DMS79 (cell line): Measurements from ENCODE around the gene RARS2.

Source experiments
- DNase-seq: peaks from one replicate; lab custom pipeline; 2025; lab: John Stamatoyannopoulos, UW

RARS2 gene

DNA sequence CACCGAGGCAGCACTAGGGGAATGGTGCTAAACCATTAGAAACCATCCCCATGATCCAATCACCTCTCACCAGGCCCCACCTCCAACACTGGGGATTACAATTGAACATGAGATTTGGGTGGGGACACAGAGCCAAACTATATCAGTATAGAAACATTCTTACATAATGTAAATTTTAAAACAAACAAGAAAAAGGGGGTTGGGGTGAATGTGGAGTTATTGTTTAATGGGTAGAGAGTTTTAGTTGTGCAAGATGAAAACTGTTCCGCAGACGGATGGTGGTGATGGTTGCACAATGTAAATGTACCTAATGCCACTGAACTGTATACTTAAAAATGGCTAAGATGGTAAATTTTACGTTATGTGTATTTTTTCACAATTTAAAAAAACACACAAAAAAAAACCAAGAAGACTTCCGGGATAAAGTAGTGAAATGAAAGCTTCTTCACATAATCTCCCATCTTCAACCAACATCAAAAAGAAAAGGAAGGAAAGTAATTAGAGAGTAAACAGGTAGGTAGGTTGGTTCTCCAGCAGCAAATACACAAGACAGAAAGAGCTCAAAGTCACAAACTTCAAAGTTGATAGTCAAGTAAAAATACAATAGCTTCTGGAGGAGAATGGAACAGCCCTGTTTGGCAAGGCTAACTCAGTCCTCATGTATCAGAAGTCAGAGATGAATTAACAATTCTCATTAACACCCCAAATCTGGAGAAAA is 16.3 kb downstream of the RARS2 start:
- DNase-seq, result no peak

DNA sequence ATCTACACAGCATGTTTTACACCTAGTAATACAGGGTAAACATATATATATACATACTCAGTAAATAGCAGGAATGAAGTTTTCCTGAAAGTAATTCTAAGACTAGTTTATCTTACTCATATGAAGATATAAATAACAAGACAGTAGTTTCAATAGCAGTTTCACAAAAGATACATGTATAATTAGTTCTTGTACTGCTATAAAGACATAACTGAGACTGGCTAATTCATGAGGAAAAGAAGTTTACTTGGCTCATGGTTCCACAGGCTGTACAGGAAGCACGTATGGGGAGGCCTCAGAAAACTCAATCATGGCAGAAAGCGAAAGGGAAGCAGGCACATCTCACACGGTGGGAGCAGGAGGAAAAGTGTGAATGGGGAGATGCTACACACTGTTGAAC is 16.9 kb downstream of the RARS2 start:
- DNase-seq, result no peak

DNA sequence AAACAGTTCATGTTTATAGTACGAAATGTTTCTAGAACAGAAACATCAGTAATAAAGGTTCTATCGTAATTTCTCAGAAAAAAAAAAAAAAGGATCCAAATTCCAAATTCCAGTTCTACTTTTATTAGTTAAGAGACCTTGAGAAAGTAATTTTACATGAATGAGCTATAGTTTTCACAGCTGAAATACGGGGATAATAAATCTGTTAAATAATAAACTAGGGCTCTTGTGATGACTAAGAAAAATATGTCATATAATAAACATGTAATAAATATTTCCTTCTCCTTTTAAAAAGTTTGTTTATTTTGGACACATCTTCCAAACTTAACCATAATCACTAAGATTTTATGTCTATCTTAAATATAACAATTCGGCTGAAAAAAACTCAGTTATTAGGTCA is 17.8 kb downstream of the RARS2 start:
- no peak for DNase-seq

DNA sequence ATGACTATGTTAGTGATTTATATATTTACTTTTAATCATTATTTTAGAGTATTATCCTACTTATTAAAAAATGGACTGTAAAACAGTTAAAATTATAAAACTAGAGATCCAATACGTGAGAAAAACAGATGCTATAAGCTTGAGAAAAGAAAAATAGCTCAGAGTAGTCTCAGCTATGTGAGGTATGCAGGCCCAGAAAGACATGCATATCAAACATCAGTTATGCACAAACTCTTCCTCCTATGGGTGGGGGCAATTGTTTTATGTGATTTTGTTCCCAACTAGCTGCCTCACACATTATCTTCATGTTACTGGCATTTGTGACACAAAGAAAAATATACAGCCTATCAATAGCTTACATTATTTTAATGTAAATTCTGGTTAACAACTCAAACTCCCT is 28.8 kb downstream of the RARS2 start:
- DNase-seq, result no peak

DNA sequence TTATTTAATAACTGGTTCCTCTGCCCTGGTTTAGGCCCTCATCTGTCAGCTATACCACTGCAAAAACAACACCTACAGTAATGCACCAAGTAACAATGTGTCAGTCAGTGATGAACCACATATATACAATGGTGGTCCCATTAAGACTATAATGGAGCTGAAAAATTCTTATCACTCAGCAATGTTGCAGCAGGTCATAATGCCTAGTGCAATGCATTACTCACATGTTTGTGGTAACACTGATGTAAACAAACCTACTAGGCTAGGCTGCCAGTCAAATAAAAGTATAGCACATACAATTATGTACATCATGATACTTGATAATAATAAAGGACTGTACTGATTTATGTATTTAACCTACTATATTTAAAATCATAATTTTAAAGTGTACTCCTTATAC is 31.3 kb downstream of the RARS2 start:
- no peak for DNase-seq

DNA sequence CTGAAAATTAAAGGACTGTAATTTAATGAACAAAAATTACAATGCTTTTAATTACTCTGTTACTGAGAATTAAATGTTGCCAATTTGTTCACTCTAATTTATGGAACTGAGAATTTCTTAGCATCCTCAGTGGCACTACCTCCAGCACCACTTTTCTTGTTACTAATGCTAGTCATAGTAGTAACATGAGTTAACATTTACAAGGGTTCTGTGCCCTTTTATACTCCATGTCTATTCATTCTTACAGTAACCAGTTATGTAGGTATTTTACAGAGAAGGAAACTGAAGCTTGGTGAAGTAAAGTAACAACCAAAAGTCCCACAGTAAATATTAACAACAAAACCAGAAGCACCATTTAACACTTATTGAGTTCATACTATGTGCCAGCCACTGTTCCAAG is 34.3 kb downstream of the RARS2 start:
- no peak for DNase-seq

DNA sequence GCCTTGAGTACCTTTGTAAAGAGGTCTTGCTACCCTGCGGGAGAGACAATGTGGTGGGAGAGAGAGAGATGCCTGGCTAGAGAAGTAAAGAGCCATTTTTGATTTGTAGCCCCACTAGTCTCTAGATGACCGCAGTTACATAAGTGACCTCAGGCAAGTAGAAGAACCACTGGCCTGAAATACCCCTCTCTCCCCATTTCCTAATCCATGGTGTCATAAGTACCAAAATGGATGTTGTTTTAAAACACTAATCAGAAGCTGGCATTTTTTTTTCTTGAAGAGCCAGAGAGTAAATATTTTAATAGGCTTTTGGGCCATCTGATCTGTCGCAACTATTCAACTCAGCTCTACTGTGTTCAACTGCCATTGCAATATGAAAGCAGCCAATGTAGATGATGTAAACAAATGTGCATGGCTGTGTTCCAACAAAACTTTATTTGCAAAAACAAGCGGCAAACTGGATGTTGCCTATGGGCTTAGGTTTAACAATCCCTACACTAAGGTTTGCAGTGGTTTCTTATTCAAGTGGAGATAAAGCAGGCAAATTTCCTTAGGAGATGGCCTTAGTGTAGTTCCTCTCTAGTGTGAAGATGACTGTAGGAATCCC is 36.5 kb downstream of the RARS2 start:
- no peak for DNase-seq

DNA sequence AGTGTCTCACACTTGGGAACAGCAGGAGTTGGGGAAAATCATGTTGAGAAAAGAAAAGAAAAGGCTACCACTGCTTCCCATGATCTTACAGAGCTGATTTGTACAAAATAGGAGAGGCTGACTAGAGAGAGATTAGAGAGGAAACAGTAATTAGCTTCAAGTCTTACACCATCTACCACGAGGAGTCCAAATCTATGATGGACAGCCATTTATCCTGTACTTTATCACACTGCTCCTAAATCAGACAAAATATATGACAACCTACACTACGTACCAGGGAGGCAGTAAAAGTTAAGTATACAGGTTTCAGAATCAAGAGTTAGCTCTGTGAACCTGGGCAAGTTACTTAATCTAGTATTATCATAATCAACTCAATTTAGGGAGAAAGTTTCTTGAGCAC is 38.0 kb downstream of the RARS2 start:
- DNase-seq, result no peak

DNA sequence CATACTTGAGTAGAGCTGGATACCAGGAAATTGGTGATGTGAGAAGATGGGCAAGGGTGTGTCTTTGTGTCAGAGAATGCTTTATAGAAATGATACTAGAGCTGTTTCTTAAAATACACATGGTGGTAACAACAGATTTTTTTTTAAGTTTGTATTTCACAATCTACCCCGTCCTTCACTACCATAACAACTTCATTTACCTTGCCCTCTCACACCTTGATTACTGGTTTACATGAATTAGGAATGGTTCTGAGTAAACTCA is 45.4 kb downstream of the RARS2 start:
- DNase-seq, result no peak

DNA sequence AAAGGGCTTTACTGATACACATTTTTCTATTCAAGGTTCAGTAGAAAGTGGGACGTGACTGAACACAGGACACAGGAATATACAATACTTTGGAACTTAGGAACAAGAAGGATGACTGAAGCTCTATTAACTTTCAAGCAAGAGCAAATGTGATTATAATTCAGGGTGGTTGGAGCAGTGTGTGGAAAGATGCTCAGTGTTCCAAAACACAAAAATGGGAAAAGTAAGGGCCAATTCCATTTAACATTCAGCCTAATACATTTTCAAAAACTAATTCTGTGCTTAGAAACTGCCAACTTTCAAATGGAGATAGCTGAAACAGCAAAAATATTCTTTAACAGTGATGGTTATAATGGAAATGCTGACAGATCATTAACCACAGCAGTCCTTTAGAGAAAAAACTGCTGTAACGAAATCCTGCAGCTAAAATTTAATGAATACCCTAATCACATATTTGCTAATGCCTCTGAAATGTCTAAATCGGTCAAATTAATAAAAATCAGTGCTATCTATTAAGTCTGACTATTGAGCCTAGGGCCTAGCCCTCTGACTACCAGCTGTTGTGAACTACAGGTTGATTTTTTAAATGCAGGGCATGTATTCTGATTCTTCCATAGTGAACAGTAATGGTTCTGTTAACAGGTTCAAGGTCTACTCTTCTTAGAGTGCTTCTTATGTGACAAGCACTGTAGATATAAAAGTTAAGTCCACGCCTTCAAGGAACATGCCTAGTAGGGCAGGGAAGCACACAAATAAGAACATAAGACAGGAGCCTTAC is 45.9 kb downstream of the RARS2 start:
- DNase-seq, result no peak

DNA sequence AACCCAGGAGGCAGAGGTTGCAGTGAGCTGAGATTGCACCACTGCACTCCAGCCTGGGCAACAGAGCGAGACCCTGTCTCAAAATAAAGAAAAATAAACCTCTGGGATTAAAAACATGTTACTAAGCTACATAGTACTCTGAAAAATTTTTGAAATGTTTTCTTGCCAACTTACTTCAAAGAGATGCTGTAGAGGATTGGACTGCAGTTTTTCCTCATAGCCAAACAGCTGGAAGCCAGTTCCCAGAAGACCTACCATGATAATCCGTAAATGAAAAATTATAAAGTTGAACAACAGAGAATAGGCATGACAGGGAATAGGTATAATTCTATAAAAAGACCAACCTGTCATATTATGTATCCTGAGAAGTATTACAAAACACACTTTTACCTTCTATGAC is 48.0 kb downstream of the RARS2 start:
- no peak for DNase-seq

DNA sequence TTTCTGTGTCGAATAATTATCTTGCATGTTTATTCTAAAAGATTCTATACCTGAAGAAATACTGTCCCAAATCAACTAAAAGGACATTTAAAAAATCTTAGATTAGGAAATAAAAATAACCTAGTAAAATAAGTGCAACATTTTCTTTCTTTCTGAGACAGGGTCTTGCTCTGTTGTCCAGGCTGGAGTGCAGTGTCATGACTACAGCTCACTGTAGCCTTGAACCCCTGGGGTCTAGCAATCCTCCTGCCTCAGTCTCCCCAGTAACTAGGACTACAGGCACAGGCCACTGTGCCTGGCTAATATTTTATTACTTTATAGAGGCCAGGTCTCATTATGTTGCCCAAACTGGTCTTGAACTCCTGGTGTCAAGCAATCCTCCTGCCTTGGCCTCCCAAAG is 48.7 kb downstream of the RARS2 start:
- no peak for DNase-seq

DNA sequence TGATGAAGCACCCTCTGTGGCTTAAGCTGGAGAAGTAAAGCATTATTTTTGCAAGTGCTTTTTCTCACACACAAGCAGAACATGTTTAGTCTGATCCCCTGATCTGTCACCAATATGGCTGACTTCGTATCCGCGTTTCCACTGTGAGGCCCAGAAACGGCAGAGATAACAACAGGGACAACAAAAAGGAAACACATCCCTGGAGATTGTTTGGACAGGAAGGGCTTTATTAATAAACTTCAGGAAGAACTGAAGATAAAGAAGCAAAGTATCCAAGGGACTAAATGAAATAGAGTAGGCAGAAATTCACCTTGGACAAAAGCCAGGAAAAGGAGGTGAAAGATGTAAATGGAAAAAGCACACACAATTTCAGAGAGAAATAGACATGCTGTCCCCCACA is 49.2 kb downstream of the RARS2 start:
- no peak for DNase-seq

DNA sequence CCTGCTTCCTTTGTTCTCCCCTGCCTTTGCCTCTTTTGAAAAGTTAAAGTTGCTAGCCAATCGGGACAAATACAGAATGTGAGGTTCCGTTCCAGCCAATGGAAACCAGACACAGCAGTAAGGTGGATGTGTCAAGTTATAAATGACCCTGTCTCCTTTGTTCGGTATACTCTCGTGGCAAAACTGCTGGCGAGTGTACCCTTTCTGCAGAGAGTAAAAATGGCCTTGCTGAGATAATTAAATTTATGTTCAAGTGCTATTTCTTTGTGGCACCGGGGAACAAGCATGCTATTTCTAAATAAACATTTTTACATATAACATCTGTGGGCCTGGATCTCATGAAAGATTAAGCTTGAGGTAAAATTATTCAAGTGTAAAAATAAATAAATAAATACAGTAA is 50.2 kb downstream of the RARS2 start:
- DNase-seq, result no peak

DNA sequence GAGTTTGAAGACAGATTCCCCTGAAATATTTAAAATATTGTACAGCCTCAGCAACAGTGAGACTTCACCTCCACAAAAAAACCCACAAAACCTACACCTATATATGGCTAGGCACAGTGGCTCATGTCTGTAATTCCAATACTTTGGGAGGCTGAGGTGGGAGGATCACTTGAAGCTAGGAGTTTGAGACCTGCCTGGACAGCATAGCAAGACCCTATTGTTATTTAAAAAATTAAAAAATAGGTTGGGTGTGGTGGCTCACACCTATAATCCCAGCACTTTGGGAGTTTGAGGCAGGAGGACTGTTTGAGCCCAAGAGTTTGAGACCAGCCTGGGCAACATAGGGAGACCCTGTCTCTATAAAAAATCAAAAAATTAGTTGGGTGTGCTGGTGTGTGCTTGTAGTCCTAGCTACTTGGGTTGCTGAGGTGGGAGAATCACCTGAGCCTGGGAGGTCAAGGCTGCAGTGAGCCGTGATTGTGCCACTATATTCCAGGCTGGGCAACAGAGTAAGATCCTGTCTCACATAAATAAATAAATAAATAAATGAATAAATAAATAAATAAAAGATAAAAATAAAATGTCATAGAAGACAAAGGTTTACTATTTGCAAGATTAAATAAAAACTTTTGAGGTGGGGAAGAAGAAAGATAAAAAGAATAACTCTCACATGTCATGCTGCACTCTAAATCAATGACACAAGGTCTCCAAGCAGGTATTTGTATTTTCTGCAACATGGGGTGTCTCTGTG is 51.1 kb downstream of the RARS2 start:
- DNase-seq, result no peak

DNA sequence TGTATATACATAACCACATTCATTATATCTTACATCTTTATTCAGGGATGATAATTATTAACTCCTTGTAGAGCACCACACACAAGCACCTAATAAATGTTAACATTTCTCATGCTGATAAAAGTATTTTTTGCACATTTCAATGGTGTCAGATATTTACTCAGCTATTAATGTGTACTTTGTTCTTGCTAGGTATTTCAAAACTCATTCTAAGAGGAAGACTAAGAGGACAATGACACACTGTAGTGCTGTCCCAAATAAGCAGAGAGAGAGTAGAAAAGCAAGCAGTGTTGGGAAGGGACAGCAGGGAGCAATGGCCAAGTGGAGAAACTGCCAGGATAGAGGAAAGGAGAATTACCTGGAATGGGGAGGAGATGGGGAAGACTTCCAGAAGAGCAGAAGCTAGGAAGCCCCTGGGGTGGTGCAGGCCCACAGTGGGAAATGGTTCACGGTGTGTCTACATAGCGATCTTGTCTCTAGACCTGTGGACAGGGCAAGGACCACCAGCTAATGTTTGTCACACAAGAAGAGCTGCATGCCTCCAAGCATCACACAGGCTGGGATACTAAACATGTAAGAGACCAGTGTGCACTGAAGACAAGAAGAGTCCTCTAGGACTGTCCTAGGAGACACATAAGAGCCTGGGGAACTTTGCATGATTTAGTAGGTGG is 55.3 kb downstream of the RARS2 start:
- DNase-seq, result no peak

DNA sequence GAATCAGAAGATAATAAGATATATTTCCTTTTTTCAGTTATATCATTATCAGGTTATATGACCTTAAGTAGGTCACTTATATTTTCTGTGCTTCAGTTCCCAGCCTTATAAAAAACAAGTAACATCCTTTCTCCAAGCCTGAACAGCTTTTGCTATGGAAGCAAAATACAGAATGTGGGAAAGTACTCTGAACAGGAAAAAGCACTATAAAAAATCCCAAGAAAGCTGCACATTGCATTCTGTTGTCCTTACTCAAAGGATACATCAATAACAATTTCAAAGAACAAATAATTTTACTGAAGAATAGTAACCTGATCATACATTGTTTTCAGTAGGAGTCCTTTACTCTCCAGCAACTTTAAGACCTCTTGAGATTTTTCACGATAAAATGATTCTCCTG is 60.6 kb downstream of the RARS2 start:
- DNase-seq, result no peak

DNA sequence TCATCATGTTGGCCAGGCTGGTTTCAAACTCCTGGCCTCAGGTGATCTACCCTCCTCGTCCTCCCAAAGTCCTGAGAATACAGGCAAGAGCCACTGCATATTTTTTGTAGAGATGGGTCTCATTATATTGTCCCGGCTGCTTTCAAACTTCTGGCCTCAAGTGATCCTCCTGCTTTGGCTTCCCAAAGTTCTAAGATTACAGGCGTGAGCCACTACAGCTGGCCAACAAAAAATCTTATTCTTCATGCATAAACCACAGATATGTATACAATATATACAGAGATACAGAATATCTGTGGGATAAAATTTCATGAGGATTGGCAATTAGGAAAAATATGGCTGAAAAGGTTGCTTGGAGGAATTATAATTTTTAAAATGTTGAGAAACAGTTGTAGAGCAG is 67.1 kb downstream of the RARS2 start:
- DNase-seq, result no peak

DNA sequence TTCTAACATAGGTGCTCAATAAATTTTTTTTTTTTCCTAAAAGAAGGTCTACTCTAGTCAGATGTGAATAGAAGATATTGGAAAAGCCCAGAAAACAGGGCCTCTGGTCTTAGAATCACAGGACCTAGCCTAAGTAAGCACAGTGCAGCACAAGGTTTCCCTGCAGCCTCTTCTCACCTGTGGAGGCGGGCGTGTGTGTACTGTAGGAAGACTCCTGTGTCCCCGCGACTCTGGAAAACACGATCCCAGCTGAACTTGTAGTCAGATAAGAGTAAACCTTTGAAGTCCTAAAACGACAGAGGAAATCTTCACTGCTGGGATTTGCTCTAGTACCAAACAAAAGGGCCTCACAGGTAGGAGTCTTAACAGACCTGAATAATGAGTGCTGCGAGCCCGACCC is 71.3 kb downstream of the RARS2 start:
- DNase-seq, result no peak

DNA sequence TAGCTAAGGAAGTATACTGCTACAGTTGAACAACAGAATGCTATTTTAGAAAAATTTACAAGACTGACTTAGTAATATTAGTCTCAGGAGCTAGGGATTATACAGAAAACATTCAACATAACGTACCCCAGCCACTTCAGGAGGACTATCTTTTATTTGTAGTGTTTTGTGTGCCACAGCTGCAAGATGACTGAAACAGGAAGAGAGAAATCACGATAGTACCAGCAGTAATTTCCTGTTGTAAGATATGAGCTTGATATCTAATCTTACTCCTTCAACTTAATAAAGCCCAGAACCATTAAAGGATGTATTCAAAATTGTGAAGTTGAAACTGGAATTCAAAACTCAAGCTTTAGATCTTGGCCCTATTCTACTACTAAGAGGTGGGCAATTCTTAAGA is 75.0 kb downstream of the RARS2 start:
- no peak for DNase-seq

DNA sequence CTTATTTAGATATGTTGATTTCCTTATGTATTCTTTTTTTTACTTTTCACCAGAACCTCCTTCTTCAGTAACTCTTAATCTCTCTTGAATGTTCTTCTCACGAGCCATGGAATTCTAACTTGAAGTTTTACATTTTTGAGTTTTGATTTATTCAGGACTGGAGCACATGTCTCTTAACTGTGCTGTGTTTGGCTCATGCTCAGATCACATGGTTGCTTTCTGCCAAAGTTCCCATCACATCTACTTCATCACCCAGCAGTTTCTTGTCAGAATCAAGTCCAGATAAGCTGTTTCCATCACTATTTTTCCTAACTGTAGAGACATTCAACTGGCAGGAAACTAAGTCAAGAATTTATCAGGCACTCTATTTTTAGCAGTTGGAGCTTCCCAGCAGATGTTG is 85.3 kb downstream of the RARS2 start:
- no peak for DNase-seq

DNA sequence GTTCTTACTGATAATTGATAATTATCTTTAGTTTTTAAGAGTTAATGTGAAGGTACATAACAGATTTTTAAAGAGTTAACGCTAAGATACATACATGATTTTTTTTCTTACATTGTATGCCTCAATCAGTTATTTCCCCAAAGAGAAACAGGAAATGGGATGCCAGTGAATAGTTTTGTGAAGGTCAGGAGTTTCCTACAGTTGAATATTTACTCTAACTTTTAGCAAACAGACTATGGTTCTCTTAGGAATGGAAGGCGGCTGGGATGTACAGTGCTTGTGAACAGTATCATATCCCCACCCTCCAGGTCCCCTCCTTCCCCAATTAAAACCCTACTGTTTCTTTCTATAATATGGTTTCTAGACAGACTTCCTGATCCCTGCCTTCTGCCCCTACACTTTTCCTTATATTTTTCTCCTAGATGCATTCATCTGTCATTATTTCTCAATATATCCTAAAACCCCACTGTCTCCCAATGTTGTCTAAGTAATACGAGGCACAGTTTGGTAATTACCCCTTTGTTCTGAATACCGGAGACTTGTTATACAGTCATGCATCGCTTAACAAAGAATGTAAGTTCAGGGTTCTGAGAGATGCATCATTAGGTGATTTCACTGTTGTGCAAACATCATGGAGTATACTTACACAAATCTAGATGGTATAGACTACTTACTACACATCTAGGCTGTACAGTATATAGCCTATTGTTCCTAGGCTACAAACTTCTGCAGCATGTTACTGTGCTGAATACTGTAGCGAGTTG is 87.8 kb downstream of the RARS2 start:
- DNase-seq, result no peak
